GM18951 (cell line): ENCODE data around the gene GPS2.

Experiments used
- POLR2A ChIP-seq: IDR thresholded peaks from 4 replicates; pipeline ENCODE4 v1.6.1; 2011; ENCODE audit warnings: mild to moderate bottlenecking; ENCODE audit not compliant: insufficient read length, insufficient read depth; ENCODE audit errors: extremely low read depth
- in situ Hi-C: fragments of 300-500 bp; cut with MboI; formaldehyde crosslinking; loops from one replicate; pipeline ENCODE4 v1.12.0; 2022; ENCODE audit warnings: low sequenced_read_pairs, mixed read lengths, inconsistent platforms; ENCODE audit not compliant: unreplicated experiment

The GPS2 gene

DNA sequence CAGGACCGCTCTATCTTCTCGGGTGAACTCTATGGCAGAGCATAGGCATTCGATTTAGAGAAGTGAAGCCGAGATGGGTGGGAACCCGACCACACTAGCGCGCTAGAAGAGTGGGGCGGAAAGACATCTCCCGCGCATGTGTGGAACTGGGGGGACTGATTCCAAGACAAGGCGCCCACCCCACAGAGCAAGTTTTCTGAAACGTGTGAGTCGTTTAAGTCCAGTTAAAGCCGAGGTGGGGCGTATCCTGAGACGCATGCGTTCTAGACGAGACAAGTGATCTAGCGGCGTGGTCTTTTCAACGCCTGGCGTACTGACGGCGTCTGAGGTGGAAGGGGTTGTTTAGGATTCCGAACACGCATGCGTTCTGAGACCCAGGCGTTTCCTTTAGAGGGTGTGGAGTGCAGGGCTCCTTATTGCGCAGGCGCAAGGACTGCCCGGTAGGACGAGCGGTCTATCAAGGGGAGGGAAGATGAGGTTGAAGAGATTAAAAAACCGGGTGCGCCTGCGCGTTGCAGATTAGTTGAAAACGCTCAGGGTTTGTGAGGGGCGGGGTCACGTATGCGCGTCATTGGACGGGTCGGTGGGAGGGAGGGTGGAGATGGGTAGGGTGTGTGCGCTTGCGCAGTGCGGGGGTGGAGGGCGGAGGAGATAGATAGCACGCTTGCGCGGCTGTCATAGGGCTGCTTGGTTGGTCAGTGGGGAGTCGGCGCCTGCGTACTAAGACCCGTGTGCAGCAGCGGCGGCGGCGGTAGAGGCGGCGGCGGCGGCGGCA is 8.1 kb downstream of the GPS2 start, which contains the start of gene EIF5A:
Gene EIF5A, plus strand, starts transcription at position 718 of the 775 bp plus-strand sequence. CDS start 2,008 bp downstream, outside the sequence.
- TF ChIP-seq POLR2A: peak; percentile 70
- in situ Hi-C loops: no loop called here

DNA sequence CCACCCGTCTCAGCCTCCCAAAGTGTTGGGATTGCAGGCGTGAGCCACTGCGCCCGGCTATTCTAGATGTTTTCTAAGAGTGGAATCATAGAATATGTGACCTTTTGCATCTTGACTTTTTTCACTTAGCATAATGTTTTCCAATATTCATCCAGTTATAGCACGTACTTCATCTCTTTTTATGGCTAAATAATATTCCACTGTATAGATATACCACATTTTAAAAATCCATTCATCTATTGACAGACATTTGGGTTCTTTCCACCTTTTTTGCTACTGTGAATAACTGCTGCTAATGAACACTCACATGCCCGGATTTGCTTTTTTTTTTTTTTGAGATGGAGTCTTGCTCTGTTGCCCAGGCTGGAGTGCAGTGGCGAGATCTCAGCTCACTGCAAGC is 11.0 kb downstream of the GPS2 start:
- TF ChIP-seq POLR2A: no peak
- in situ Hi-C loops: no loop called here

- in situ Hi-C loops: no loop called here
- no peak for TF ChIP-seq POLR2A
These were observed 18.8 kb downstream of the GPS2 start for GRCh38 chr17:7296189-7296861.

DNA sequence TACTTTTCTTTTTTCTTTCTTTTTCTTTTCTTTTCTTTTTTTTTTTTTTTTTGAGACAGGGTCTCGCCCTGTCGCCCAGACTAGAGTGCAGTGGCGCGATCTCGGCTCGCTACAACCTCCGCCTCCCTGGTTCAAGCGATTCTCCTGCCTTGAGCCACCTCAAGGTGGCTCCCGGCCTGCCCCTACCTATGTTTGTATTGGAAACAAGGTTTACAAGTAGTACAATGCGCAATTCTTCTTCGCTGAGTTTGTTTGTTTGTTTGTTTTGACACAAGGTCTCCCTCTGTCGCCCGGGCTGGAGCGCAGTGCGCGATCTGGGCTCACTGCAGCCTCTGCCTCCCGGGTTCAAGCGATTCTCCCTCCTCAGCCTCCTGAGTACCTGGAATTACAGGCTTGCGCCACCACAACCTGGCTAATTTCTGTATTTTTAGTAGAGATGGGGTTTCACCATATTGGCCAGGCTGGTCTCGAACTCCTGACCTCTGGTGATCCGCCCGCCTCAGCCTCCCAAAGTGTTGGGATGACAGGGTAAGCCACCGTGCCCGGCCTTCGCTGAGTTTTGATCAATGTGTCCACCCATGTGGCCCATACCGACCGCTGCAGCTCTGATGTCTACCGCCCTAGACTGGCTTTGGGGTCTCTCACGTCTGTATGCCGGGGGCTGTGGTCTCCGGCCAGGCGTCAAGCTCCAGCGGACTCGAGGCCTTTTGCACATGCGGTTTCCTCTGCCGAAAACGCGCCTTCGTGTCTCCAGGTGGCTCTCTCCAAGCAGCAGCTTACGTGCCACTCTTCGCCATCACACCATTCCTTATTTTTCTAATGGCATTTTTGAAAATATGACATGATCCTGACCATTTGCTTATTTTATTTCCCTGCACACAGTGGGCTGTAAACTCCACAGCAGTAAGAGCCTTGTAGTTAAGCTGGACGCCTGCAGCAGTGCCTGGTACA is 19.7 kb downstream of the GPS2 start:
- no peak for TF ChIP-seq POLR2A
- in situ Hi-C loops: no loop called here

GRCh38 chr17:7294614-7295153 is 20.5 kb downstream of the GPS2 start, which contains the start of gene YBX2:
Gene YBX2, minus strand, starts transcription at chr17:7294639. Its CDS starts 139 bp downstream, at chr17:7294500.
- in situ Hi-C loops: no loop called here

GRCh38 chr17:7293816-7294613 is 21.1 kb downstream of the GPS2 start:
- in situ Hi-C loops: no loop called here

More at GRCh38 chr17:7294614-7295153, 20.5 kb downstream of the GPS2 start, which contains the start of gene YBX2:
- TF ChIP-seq POLR2A: no peak

GRCh38 chr17:7293159-7293558 is 22.0 kb downstream of the GPS2 start:
- TF ChIP-seq POLR2A: no peak
- in situ Hi-C loops: no loop called here

More at GRCh38 chr17:7293816-7294613, 21.1 kb downstream of the GPS2 start:
- no peak for TF ChIP-seq POLR2A

GRCh38 chr17:7292729-7293128 is 22.4 kb downstream of the GPS2 start:
- in situ Hi-C loops: no loop called here
- TF ChIP-seq POLR2A: no peak

DNA sequence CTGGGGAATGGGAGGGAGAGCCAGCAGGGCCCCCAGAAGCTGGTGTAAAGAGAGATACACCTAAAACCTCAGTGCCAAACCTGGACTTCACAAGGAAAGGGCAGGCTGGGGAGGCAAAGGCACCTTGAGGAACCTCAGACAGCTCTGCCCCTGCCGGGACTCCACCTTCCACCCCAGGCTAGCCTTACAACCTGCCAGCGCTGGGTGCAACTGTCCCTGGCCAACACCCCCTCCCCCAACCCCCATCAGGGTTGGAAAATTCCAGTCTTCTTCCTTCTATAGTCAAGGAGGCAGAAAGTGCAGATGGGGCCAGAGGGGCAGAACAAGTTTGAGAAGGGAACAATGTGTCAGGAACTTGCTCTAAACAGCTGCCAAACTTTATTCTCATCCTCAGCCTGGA is 23.0 kb downstream of the GPS2 start:
- in situ Hi-C loops: no loop called here
- TF ChIP-seq POLR2A: no peak

GRCh38 chr17:7290685-7291084 is 24.5 kb downstream of the GPS2 start:
- in situ Hi-C loops: no loop called here
- TF ChIP-seq POLR2A: no peak

GRCh38 chr17:7290166-7290565 is 25.0 kb downstream of the GPS2 start:
- no peak for TF ChIP-seq POLR2A
- in situ Hi-C loops: no loop called here
